ENCODE results near the gene PLXNA2. TPM values are rescaled to one million over a fixed set of nuclear protein-coding genes. Genes with fewer than 3 reads are reported as not detected.

The PLXNA2 gene
- total RNA-seq, 1 donor from 2014 or later: 9.0 TPM

DNA sequence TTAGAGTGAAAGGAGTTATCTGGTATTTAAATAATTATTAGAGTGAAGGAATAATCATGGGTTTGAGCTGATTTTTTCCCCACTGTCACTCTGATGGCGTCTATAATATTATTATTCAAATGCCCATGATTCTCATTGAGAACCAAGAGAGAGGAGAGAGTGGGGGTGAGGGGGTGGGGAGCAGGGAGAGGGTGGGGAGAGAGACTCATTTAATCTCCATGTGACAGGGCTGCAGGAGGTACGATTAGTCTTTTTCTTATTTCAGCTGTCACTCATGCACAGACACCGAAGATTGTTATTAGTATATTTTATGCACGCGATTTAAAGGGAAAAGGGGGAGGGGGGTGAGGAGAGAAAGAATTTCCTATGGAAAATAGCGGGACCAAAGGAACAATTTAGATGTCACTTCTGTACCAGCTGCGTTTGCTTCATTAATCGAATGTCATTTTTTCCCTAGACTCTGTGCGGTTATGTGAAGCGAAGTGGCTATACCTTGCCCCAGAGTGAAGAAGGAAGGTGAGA is 19.9 kb downstream of the PLXNA2 start:
- no peak for TF ChIP-seq CTCF (IDR thresholded peaks at IDR 0.05; ENCODE audit: insufficient read depth, low read length, severe bottlenecking)
- Histone ChIP-seq H3K36me3 (ENCODE audit: control insufficient read depth, insufficient read depth, low read length) (peaks cover 2% of the 10 kb centered on the region), H3K27me3 (ENCODE audit: control insufficient read depth, insufficient read depth, low read length) (no peaks in the 10 kb centered on the region), H3K4me3 (ENCODE audit: low read depth, low read length) (no peak overlapping the region)
- FAIRE-seq (no peak), DNase-seq (ENCODE audit: low read depth) (no peak)

DNA sequence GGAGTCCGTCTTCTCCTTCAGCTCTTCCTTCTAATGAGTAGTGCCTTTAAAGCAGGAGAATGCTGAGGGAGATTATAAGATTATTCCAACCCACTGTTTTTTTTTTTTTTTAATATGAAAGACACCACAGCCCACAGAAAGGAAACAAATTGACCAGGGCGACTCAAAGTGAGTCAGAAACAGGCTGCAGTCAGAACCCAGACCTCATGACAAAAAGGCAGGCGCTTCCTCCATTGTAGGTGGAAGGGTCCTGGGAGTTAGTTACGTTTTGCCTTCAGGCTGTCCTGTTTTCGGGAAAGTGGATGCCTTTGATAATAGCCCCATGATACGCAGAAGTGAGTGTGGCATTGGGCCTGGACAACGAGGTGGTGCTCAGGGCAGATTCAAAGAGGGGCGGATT is 21.0 kb downstream of the PLXNA2 start:
- no peaks in the 10 kb centered on the region for H3K27me3 ChIP-seq (ENCODE audit: control insufficient read depth, insufficient read depth, low read length)
- no peak for DNase-seq (ENCODE audit: low read depth)
- H3K36me3 ChIP-seq (ENCODE audit: control insufficient read depth, insufficient read depth, low read length): no peaks in the 10 kb centered on the region
- FAIRE-seq: no peak
- H3K4me3 ChIP-seq (ENCODE audit: low read depth, low read length): no peak overlapping the region
- no peak for TF ChIP-seq CTCF (IDR thresholded peaks at IDR 0.05; ENCODE audit: insufficient read depth, low read length, severe bottlenecking)

DNA sequence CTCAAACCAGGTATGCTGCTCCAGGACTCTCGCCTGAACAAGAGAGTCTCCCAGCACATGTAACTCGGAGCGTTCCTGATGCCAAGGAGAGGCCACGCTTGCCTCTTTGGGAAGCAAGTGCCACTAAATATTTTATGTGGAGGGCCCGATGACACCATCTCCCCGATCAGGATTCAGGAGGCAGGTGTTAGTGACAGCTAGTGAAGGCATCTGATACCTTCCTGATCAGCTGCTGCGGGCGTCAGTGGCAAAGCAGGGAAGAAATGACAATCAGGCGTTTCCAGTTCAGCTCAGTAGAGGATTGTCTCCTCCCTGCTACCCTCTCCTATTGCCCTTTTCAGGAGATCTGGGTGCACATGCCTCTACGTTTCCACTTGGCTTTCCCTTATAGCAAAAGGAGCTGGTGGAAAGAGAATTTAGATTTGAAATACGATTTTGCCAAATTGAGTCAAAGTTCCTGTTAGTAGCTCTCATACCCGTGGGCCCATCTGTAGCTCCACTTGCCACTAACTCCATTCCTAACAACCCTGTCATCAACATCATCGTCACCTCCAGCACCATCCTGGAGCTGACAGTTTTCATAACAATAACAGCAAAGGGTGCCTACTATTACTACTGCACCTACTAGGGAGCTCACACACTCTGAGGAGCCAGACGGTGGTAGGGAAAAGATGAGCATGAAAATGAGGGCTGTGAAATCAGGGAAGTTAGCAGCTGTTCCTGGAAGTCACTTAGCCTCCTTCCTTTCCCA is 21.6 kb downstream of the PLXNA2 start:
- no peak for FAIRE-seq
- no peak overlapping the region for H3K4me3 ChIP-seq (ENCODE audit: low read depth, low read length)

GRCh38 chr1:208221291-208221622 is 22.9 kb downstream of the PLXNA2 start:
- H3K4me3 ChIP-seq (ENCODE audit: low read depth, low read length): no peak overlapping the region
- peaks cover 11% of the 10 kb centered on the region for H3K36me3 ChIP-seq (ENCODE audit: control insufficient read depth, insufficient read depth, low read length)
- no peak for DNase-seq (ENCODE audit: low read depth)
- TF ChIP-seq CTCF (IDR thresholded peaks at IDR 0.05; ENCODE audit: insufficient read depth, low read length, severe bottlenecking): no peak
- no peaks in the 10 kb centered on the region for H3K27me3 ChIP-seq (ENCODE audit: control insufficient read depth, insufficient read depth, low read length)
- no peak for FAIRE-seq

More for the DNA sequence above, 21.6 kb downstream of the PLXNA2 start:
- DNase-seq (ENCODE audit: low read depth): no peak
- Histone ChIP-seq H3K36me3 (ENCODE audit: control insufficient read depth, insufficient read depth, low read length) (no peaks in the 10 kb centered on the region), H3K27me3 (ENCODE audit: control insufficient read depth, insufficient read depth, low read length) (no peaks in the 10 kb centered on the region)
- TF ChIP-seq CTCF (IDR thresholded peaks at IDR 0.05; ENCODE audit: insufficient read depth, low read length, severe bottlenecking): no peak

DNA sequence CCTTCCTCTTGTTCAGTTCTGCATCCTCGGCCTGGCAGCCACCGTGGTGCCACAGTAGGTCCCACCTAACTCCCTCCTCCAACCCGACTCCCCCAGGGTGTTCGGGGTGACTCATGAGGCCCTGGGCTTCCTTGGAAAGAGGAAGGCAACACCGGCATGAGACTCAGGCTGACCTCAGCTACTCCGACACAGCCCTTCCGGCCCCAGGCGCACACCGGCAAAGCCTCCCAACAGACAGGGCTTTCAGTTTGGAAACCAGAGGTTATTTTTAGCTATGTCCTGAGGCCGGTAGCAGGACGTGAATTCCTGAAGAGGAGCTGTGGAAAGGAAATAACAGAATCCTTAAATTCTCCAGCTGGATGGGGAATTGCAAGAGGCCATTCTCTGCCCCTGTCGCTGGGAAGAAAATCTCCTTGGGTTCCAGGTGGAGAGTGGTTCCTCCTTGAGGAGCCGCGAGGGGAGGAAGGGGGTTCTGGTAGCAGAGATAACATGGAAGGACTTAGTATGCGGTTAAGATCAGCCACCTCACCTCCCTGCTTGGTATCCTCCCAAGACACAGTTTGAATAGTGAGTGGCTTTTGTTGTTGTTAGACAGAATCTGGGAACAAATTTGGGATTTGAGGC is 24.4 kb downstream of the PLXNA2 start:
- H3K36me3 ChIP-seq (ENCODE audit: control insufficient read depth, insufficient read depth, low read length): peaks cover 14% of the 10 kb centered on the region
- no peaks in the 10 kb centered on the region for H3K27me3 ChIP-seq (ENCODE audit: control insufficient read depth, insufficient read depth, low read length)
- peak; percentile 28 for FAIRE-seq
- peak; percentile 90 for DNase-seq (ENCODE audit: low read depth)
- no peak for TF ChIP-seq CTCF (IDR thresholded peaks at IDR 0.05; ENCODE audit: insufficient read depth, low read length, severe bottlenecking)
- no peak overlapping the region for H3K4me3 ChIP-seq (ENCODE audit: low read depth, low read length)

Data from bronchial epithelial cell (primary cell).